Liver (tissue), 3 donors: Measurements from ENCODE around the gene P3H2.

Experiments used
- CTCF ChIP-seq: fragments of 150-350 bp; IDR thresholded peaks from 2 replicates; pipeline ENCODE4 v1.5.1; 2017; ENCODE audit warnings: improper control_type of control experiment, low read depth, low read length; ENCODE audit not compliant: missing input control
- GABPA ChIP-seq, 2 donors: IDR thresholded peaks in 1 of 2; conservative IDR thresholded peaks in 1 of 2; 2 replicates each; pipeline ENCODE4 v1.6.1; 2016; ENCODE audit warnings: antibody characterized with exemption in 2 of 2, mild to moderate bottlenecking in 1 of 2, moderate library complexity in 1 of 2
- REST ChIP-seq: IDR thresholded peaks from 2 replicates; pipeline ENCODE4 v1.6.1; 2016; ENCODE audit warnings: antibody characterized with exemption, mild to moderate bottlenecking
- TAF1 ChIP-seq: conservative IDR thresholded peaks from 2 replicates; pipeline ENCODE4 v1.6.1; 2016; ENCODE audit warnings: antibody characterized with exemption, mild to moderate bottlenecking
- YY1 ChIP-seq: IDR thresholded peaks from 2 replicates; pipeline ENCODE4 v1.6.1; 2016; ENCODE audit warnings: antibody characterized with exemption, mild to moderate bottlenecking
- TF ChIP-seq, protein P1 (sequence below): IDR thresholded peaks from 2 replicates; pipeline ENCODE4 v1.6.1; 2016; ENCODE audit warnings: antibody characterized with exemption
- donor health status: healthy.
- donor health status: healthy.

DNA sequence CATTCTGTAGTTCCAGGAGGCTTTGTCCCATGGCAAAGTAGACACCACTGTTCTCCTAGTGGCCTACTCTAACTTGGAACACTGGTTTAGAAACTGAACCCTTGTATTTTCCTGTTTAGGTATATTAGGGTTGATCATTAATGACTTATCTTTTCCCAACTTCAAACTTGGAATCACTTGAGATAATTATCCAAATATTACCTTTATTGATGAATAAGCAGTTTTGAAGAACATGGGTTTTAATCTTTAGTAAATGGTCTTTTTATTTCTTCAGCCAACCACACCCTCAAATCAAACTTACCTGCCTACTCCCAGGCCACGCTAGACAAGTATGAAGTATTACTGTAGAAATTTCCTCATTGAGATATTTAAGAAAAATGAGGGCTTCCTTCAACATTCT, 6.5 kb upstream of the P3H2 start:
- TF ChIP-seq CTCF (no peak), YY1 (no peak), REST (no peak), TAF1 (no peak), GABPA (IDR thresholded peaks at IDR 0.05 in 1 of 2, conservative IDR thresholded peaks at IDR 0.05 in 1 of 2) (no peak)
- TF ChIP-seq, protein P1, sequence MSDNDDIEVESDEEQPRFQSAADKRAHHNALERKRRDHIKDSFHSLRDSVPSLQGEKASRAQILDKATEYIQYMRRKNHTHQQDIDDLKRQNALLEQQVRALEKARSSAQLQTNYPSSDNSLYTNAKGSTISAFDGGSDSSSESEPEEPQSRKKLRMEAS = no peak
